Hindlimb muscle (tissue), 1 donor: ENCODE results near the gene TCF25. TPM values are rescaled to one million over a fixed set of nuclear protein-coding genes. Genes with fewer than 3 reads are reported as not detected.
"Not testable (repeated sequence)": the region's sequence is repeated elsewhere in the genome, so short reads cannot be mapped to it uniquely, and the experiment has no call there.

Experiments
- DNase-seq: peaks from one replicate; pipeline ENCODE4 v3.0.0-alpha.2; 2013
- polyA plus RNA-seq: library from polyadenylated mRNA; unstranded; fragments of 120-200 nt; gene quantifications from one replicate; pipeline ENCODE4 v1.2.1, GENCODE V29; 2013; ENCODE audit not compliant: insufficient read length

Gene TCF25
- polyA plus RNA-seq, 1 donor: 115 TPM

DNA sequence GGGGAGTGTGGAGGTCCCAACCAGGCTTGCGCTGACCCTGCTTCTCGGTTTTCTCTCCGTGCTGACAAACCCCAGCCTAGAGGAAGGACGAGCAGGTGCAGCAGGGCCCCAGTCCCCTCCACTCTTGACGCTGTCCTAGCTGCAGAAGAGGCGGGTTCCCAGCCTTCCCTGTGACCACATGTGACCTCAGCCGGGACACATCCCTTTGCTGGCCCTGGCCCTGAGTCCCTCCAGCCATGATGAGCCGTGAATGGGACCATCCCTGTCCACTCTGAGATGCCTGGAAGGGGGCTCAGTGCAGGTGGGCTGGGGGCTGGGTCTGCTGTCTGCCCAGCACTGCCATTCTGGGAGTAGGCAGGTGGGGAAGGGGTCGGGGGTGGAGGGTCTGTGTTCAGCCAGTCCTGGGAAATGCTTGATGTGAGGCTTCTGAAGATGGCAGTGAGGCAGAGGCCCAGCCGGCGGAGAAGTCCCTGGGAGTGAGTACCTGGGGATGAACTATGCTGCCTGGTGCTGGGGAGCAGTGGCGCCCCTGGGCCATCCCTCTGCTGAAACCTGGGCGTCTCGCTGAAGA lies 47.8 kb downstream of the TCF25 start:
- no peak for DNase-seq

DNA sequence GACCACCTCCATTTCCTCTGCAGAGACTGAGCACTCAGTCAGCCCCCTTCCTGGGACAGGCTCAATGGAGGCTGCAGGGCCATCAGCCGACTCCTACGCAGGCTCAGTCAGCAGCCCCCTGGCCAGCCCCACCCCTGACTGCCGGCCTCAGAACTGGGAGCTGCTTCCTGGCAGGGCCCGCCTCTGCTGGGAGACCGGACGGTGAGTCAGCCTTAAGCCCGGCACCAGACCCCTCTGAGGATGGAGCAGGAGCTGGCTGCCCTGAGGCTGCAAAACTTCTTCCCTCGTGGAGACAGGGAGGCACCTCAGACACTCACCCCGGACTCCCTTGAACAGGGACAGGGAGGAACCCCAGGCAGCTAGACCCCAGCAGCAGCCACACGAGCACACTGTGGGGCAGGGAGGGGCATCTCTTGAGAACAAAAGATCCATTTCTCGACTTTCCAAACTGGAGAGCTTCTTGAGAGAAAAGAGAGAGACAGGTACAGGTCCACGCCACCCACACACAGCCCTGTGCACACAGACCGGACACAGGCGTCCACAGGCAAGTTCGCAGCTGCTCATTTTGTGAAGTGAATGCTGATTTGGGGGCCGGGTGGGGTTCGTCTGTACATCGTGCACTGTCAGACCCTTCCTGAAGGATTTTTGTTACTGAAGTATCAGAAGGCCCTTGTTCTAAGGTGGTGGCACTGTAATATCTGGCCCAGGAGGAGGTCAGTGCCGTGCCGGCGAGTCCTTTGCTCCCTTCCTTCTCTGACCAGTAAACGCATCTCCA lies 48.5 kb downstream of the TCF25 start:
- DNase-seq: peak; percentile 61

DNA sequence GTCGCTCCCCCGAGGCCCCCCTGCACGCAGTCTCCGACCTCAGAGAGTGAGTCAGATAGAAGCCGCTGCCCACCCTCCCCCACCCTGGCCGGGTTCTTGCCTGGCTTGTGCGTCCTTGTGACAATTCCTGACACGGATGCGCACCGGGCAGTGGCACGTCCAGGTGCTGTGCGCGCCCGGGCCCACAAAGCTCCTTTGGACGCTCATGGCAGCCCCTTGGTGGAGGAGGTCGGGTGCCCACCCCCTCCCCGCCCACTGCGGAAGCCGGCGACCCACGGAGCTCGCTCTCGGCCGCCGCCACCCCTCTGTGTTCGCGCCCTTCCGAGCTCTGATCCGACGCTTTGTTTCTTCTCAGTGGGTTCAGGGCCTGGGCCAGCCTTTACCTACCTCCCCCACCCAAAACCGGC lies 49.1 kb downstream of the TCF25 start:
- peak; percentile 60 for DNase-seq

DNA sequence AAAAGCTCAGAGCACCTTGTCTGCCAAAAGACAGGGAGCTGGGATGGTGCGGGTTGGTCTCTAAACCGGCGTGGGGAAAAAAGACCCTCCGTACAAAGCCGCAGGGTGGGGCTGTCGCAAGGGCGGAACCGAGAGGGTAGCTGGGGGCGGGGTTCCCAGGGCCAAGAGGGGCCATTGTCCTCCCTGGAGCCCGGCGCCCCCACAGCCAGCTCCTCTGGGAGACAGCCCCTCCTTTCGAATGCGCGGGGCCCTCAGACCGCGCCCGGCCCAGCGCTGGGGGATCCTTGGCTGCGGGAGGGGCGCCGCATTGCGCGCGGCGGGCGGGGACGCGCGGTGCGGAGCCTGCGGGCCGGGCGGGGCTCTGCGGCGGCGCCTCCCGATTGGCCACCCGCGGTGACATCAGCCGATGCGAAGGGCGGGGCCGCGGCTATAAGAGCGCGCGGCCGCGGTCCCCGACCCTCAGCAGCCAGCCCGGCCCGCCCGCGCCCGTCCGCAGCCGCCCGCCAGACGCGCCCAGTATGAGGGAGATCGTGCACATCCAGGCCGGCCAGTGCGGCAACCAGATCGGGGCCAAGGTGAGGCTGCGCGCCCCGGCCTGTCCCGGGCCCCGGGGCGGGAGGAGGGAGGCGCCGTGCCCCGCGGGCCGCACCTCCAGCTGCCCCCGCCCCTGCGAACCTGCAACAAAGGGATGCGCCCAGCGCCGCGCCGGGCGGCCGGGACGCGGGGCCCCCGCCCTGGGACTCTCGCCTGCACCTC lies 49.7 kb downstream of the TCF25 start, which contains the start of gene TUBB3:
Gene TUBB3 (plus strand): TSS at position 459 of the 756 bp plus-strand sequence. CDS start 60 bp downstream, at position 519.
- DNase-seq: peak; percentile 64

DNA sequence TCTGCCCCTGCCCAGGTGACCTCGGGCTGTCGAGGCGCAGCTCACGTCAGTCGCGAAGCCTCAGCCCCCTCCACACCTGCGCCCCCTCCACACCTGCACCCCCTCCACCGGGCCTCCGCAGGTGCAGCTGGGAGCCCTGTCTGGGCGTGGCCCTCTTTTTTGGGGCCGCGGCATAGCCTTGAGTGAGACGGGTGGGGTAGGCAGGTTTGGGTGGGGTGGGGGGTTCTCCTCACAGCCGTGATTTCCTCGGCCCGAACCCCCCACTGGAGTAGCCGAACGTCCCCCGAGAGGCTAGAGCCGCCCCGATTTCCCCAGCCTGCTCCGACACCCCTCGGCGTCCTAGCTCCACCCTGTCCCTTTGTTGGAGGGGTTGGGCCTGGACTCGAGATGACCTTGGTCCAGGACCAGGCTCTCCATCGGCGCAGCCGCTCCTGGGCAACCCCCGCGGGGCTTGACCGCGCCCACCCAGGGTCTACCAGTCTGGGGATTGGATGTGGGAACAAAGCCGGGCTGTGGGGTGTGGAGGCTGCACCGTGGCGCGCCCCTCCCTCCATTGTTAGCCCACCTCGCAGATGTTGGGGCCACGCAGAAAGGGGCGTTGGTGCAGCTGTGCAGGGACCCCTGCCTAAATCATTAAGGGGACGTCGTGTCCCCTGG lies 50.4 kb downstream of the TCF25 start:
- no peak for DNase-seq

DNA sequence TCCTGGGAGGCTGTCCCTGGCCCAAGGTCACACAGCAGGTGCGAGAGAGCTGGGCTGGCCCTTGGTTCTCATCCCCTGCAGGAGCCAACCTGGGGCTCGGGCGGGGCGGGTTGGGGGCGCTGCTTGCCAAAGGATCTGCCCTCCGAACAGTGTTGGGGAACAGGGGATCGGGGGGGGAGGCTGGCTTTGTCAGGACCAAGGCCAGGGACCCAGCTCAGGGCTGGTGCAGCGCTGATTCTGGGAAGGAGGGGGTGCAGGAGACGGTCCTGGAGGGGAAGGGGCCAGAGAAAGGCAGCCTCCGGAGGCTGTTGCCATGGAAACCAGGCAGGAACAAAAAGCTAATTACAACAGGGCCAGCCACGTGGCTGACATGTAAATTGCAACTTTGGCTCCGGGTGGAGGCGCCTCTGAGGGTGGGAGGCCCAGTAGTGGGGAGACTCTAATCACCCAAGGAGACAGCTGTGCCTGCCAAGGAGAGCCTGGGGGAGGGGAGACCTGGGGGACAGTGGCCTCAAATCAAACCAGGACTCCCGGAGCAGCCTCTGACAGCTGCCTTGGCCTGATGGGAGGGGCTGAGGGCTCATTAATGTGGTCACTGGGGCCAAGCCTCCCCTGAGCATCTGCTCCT lies 51.0 kb downstream of the TCF25 start:
- no peak for DNase-seq

DNA sequence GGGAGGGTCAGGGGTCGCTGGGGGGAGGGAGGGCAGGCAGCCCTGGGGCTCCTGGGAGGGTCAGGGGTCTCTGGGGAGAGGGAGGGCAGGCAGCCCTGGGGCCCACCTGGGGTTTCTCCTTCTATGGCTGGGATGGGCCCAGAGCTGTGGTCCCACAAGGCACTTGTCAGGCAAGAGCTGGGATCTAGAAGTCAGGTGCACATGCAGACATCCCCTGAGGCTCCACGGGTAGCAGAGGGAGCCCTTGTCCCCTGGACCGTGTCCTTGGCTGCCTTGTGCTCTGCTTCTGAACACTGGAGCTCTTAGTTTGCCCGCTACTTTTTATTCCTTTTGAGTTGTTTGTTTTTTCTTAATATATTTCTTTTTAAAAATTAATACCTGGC lies 51.5 kb downstream of the TCF25 start:
- no peak for DNase-seq

DNA sequence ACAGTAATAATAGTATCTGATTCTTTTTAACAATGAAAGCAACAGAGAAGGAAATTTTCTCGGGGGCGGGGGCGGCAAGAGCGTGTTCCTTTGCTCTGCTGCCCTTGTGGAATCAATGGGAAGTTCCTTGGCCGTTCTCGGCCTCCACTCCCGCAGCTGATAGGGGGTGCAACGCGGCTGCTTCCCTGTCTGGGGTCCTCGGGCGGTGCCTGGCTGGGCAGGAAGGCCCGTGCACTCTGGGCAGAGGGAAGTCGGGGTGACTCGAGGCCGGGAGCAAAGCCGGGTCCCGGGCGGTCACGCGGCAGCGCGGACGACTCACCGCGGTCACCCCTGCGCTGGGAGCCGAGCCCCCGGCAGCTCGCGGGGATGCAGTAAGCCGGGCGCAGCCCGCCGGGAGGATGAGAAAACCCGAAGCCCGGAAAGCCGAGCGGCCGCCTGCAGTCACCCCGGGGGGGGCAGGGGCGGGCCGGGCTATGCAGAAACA lies 52.2 kb downstream of the TCF25 start:
- no peak for DNase-seq

DNA sequence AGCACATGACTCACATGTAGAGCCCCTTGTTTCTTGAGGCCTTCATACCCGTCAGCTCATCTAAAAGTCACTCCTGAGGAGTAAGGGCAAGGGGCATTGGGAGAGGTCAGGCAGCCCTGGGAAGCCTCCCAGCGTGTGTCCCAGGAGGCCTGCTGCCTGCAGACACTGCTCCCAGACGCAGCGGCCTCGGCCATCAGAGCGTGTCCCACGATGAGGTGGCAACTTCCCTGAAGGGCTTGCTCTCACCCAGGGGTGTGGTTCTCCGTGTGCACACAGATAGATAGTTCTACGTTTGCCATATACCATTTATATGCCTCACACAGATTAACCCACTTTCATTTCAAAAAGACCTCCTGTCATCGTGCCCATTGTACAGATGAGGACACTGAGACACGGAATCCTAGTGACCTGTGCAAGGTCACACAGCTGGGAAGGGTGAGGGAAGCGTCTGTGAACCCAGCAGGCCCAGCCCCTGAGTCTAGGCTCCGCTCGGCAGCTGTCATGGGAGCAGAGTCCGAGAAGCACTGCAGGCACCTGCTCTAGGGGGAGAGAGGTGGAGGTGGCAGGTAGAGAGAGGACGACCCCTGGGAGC lies 58.0 kb downstream of the TCF25 start:
- DNase-seq: no peak

DNA sequence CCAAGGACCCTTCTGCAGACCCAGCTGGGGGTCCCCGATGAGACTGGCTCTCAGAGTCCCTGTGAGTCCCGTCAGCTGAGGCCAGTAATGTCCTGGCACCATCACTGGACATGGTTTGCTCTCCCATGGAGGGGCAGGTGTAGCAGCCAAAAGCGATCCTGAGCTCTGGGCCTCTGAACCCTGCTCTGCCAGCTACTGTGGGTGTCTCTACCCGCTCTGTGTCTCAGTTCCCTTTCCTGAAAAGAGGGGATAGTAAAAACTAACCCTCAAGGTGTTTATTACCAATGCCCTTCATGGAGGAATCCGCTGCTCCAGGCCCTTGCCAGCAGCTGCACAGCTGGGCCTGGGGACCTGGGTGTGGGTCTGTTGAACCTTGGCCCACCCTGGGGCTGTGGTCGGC lies 58.6 kb downstream of the TCF25 start:
- no peak for DNase-seq

DNA sequence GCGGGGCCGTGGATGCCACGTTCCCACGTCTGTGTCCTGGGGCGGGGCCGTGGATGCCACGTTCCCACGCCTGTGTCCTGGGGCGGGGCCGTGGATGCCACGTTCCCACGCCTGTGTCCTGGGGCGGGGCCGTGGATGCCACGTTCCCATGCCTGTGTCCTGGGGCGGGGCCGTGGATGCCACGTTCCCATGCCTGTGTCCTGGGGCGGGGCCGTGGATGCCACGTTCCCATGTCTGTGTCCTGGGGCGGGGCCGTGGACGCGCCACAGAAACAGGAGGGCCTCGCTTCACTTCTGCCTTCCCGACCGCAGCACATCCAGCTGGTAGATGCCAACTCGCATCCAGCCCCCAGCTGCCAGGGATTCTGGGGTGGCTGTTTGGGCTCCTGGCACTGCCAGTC lies 60.6 kb downstream of the TCF25 start:
- DNase-seq: not testable (repeated sequence)

DNA sequence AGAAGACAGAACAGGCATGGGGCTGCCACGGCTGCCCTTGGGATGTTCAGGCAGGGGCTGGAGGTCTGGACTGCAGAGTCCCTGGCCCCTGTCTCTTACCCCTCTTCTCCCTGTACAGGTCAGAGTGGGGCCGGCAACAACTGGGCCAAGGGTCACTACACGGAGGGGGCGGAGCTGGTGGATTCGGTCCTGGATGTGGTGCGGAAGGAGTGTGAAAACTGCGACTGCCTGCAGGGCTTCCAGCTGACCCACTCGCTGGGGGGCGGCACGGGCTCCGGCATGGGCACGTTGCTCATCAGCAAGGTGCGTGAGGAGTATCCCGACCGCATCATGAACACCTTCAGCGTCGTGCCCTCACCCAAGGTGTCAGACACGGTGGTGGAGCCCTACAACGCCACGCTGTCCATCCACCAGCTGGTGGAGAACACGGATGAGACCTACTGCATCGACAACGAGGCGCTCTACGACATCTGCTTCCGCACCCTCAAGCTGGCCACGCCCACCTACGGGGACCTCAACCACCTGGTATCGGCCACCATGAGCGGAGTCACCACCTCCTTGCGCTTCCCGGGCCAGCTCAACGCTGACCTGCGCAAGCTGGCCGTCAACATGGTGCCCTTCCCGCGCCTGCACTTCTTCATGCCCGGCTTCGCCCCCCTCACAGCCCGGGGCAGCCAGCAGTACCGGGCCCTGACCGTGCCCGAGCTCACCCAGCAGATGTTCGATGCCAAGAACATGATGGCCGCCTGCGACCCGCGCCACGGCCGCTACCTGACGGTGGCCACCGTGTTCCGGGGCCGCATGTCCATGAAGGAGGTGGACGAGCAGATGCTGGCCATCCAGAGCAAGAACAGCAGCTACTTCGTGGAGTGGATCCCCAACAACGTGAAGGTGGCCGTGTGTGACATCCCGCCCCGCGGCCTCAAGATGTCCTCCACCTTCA lies 61.5 kb downstream of the TCF25 start:
- DNase-seq: no peak

DNA sequence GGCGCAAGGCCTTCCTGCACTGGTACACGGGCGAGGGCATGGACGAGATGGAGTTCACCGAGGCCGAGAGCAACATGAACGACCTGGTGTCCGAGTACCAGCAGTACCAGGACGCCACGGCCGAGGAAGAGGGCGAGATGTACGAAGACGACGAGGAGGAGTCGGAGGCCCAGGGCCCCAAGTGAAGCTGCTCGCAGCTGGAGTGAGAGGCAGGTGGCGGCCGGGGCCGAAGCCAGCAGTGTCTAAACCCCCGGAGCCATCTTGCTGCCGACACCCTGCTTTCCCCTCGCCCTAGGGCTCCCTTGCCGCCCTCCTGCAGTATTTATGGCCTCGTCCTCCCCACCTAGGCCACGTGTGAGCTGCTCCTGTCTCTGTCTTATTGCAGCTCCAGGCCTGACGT lies 62.2 kb downstream of the TCF25 start:
- not testable (repeated sequence) for DNase-seq

DNA sequence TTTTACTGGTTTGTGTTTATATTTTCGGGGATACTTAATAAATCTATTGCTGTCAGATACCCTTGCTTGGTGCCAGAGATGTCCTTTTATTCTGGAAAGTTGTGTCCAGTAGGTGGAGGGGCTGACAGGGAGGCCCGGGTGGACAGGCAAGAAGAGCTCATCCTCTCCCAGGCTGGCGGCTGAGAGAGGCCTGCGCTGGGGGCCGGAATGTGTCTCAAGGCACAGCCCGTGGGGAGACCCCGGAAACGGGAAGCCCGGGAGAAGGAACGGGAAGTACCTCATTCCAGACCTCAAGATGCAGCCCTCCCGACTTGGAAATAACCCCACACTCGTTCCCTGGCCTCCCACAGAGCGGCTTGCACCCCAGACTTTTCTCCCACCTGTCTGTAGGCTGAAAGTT lies 62.6 kb downstream of the TCF25 start:
- DNase-seq: no peak

DNA sequence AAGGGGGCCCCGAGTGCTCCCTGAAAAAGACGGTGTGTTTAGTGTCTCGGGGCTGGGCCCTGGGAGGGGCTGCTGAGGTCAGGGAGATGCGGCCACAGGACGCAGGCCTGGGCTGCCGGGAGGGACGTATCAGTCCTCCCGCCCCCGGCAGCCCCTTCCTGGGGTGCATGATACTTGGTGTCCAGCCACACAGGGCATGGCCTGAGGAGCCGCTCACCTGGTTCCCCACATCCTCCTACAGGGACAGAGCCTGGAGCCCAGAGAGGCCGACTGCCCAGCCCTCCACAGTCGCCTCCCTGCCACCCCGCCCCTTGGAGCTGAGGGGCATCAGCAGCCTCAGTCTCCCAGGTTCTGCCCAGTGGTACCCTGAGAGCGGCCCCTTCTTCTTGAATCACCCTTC lies 63.1 kb downstream of the TCF25 start:
- no peak for DNase-seq

DNA sequence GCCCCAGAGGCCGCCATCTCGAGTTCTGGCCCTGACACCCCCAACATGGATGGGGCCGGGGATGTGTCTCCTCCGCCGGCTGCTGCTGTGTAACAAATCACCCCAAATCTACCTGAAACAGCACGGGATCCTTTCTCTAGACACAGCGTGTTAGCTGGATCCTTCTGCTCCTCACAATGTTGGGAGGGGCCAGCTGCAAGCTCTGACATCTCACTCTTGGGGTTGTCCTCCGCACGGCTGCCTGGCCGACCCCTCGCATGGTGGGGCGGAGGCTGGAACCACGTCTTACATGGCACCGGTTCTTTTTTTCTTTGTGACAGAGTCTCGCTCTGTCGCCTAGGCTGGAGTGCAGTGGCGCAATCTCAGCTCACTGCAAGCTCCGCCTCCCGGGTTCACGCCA lies 63.6 kb downstream of the TCF25 start:
- DNase-seq: no peak

DNA sequence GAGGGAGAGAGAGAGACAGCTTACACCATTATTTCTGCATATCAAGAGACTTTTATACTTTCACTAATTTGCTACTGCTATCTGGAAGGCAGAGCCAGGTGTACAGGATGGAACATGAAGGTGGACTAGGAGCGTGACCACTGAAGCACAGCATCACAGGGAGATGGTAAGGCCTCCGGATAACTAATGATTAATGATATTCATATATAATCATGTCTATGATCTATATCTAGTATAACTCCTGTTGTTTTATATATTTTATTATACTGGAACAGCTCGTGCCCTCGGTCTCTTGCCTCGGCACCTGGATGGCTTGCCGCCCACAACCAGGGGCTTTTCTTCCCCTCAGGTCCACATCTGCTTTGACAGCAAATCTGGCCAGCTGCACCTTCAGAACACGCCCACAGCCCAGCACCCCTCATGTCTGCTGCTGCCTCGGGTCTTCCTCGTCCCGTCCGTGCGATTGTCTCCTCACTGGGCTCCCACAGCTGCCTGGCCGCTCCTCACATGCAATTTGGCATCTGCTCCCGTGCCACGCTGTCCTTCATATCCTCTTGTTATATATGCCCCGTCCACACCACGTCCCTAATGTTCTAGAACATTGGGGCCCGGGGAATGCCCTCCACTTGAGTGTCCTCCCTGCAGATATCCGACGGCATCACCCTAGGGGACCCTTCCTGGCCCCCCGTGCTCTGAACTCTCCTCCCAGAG lies 64.9 kb downstream of the TCF25 start:
- no peak for DNase-seq

DNA sequence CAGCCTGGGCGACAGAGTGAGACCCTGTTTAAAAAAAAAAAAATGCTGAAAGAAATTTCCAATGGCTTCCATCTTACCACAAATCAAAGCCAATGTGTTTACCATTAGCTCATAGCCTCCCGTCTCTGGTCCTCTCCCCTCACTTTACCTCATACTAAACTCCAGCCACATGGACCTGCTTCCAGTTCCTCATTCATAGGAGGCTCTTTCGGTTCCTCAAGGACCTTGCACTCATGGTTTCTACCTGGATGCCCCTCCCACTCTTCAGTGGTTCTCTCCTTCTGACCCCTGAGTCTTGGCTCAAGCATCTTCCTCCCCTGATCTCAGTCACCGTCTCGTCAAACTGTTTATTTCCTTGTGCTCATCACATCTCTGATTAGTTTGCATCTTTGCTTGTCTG lies 71.4 kb downstream of the TCF25 start:
- no peak for DNase-seq

DNA sequence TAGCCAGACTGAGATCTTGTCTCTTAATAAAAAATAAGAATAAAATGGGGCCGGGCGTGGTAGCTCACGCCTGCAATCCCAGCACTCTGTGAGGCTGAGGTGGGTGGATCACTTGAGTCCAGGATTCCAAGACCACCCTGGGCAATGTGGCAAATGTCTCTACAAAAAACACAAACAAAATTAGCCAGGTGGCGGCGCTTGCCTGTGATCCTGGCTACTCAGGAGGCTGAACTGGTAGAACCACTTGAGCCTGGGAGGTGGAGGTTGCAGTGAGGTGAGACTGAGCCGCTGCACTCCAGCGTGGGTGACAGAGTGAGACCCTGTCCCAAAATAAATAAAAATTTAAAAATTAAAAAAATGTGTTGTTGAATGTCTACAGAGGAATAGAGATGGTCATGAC lies 72.3 kb downstream of the TCF25 start:
- no peak for DNase-seq

DNA sequence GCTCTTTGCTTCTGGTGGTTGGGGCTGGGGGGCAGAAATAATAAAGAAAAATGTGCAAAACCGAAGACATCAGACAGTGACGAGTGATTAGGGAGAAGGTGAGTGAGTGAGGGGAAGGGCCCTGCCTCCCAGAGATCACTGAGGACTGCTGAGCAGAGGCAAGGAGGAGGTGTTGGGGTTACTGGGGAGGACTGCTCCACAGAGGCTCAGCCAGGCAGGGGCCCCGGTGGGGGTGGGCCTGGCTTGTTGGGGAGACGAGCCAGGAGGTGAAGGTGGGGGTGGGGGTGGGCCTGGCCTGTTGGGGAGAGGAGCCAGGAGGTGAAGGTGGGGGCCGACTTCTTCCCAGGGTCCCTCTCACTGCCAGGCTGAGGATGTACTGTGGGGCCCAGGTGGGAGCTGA lies 73.1 kb downstream of the TCF25 start:
- DNase-seq: no peak
